GM23338 (cell line): ENCODE data around the gene CTDSP1.

Experiments
- EZH2phosphoT487 ChIP-seq: fragments of 200-600 bp; sonication (generic); IDR thresholded peaks from one replicate; pipeline ENCODE4 v1.8.1; 2018; ENCODE audit warnings: antibody characterized with exemption; ENCODE audit not compliant: unreplicated experiment
- TF ChIP-seq, protein P1 (sequence below), 2 experiments: fragments of 200-600 bp in 1 of 2; sonication (generic) in 1 of 2; conservative IDR thresholded peaks; 2 replicates each; pipeline versions ENCODE4 v1.5.1 to v1.6.1; 2016 to 2017; ENCODE audit warnings: antibody characterized with exemption in 2 of 2, low read depth in 2 of 2, mild to moderate bottlenecking in 2 of 2, moderate library complexity in 1 of 2

DNA sequence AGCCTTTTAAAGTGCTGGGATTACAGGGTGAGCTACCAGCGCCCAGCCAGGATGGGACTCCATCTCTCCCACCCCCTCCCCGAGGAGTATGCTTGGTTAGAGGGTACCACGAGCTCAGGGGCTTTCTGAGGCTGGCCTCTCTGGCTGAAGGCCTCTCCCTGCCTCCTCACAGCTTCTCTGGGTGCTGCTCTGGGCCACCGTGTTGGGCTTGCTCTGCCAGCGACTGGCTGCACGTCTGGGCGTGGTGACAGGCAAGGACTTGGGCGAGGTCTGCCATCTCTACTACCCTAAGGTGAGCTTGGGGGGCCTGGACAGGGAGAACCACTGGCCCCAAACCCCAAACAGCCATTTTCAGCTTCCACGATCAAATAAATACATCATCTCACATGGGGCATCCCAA is 14.7 kb upstream of the CTDSP1 start:
- TF ChIP-seq, protein P1, sequence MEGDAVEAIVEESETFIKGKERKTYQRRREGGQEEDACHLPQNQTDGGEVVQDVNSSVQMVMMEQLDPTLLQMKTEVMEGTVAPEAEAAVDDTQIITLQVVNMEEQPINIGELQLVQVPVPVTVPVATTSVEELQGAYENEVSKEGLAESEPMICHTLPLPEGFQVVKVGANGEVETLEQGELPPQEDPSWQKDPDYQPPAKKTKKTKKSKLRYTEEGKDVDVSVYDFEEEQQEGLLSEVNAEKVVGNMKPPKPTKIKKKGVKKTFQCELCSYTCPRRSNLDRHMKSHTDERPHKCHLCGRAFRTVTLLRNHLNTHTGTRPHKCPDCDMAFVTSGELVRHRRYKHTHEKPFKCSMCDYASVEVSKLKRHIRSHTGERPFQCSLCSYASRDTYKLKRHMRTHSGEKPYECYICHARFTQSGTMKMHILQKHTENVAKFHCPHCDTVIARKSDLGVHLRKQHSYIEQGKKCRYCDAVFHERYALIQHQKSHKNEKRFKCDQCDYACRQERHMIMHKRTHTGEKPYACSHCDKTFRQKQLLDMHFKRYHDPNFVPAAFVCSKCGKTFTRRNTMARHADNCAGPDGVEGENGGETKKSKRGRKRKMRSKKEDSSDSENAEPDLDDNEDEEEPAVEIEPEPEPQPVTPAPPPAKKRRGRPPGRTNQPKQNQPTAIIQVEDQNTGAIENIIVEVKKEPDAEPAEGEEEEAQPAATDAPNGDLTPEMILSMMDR (conservative IDR thresholded peaks at IDR 0.05; ENCODE audit: low read depth in 2 of 2) = no peak
- TF ChIP-seq EZH2phosphoT487 = no peak
